Measurements from ENCODE around the gene B3GALT2.
"Not testable (repeated sequence)": the region's sequence is repeated elsewhere in the genome, so short reads cannot be mapped to it uniquely, and the experiment has no call there.

The B3GALT2 gene

DNA sequence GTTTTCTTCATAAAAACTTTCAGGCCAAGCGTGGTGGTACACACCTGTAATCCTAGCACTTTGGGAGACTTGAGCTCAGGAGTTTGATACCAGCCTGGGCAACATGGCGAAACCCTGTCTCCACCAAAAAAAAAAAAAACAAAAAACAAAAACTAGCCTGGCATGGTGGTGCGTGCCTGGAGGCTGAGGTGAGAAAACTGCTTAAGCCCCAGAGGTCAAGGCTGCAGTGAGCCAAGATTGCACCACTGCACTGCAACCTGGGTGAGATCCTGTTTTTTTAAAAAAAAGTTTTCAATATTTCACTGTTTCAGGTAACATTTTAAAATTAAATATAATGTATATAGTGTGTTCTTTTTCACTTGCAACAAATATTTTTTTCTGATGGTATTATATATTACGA, 13.5 kb upstream of the B3GALT2 start:
- no peak for DNase-seq (ENCODE audit: low read depth in 1 of 2, low spot score in 1 of 2)
- in situ Hi-C loops (cut with HindIII; ENCODE audit: low pct_unique_long_range_greater_than_20kb, low sequenced_read_pairs), result no loop called here
- TF ChIP-seq JUND (IDR thresholded peaks at IDR 0.05; ENCODE audit: low read depth), result no peak

- in situ Hi-C loops (cut with HindIII; ENCODE audit: low pct_unique_long_range_greater_than_20kb, low sequenced_read_pairs), result no loop called here
- no peak for DNase-seq (ENCODE audit: low read depth in 1 of 2, low spot score in 1 of 2)
- TF ChIP-seq JUND (IDR thresholded peaks at IDR 0.05; ENCODE audit: low read depth), result no peak
Observed at GRCh38 chr1:193192586-193192985, 6.2 kb upstream of the B3GALT2 start.

DNA sequence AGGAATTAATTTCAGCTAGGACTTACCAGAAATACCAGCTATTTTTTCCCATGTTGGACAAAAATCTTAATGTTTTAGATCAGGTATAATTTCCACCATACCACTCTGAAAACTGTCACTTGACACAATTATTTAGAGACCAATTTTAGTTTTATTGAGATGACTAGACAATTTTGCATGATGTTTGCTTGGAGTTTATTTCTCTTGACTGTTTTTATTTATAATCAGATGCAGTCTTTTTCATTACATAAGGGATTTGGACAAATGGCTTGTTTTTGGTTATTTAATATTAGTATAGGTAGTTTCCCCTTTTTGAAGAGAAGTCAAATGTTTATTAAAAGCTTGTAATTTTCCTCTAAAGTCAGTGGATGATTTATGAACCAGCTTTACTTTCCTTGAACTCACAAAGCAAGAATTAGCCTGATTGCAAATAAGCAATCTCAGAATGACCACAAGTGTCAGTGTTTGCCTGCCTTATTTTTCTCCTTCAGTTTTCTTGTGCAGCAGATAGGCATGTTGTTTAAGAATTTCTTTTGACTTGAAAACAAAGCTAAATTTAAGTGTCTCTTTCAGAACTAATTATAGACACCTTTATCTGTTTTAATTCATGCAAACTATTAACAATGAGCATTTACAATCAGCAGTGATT, 3.8 kb upstream of the B3GALT2 start:
- TF ChIP-seq JUND (IDR thresholded peaks at IDR 0.05; ENCODE audit: low read depth), result no peak
- in situ Hi-C loops (cut with HindIII; ENCODE audit: low pct_unique_long_range_greater_than_20kb, low sequenced_read_pairs), result no loop called here
- peak in 1 of 2 experiments; percentile 33 for DNase-seq (ENCODE audit: low read depth in 1 of 2, low spot score in 1 of 2)

GRCh38 chr1:193189442-193190095, 3.2 kb upstream of the B3GALT2 start:
- TF ChIP-seq JUND (IDR thresholded peaks at IDR 0.05; ENCODE audit: low read depth), result no peak
- in situ Hi-C loops (cut with HindIII; ENCODE audit: low pct_unique_long_range_greater_than_20kb, low sequenced_read_pairs), result no loop called here
- no peak for DNase-seq (ENCODE audit: low read depth in 1 of 2, low spot score in 1 of 2)

DNA sequence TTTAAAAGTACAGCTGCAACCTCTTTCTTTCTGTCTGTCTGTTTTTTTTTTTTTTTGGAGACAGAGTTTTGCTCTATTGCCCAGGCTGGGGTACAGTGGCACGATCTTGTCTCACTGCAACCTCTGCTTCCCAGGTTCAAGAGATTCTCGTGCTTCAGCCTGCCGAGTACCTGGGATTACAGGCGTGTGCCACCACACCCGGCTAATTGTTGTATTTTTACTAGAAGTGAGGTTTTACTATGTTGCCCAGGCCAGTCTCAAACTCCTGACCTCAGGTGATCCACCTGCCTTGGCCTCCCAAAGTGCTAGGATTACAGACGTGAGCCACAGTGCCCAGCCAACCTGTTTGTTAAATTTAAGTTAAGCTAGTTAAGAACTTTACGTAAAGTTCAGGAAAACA, 2.5 kb upstream of the B3GALT2 start:
- DNase-seq (ENCODE audit: low read depth in 1 of 2, low spot score in 1 of 2); in situ Hi-C loops (cut with HindIII; ENCODE audit: low pct_unique_long_range_greater_than_20kb, low sequenced_read_pairs): not testable (repeated sequence)

DNA sequence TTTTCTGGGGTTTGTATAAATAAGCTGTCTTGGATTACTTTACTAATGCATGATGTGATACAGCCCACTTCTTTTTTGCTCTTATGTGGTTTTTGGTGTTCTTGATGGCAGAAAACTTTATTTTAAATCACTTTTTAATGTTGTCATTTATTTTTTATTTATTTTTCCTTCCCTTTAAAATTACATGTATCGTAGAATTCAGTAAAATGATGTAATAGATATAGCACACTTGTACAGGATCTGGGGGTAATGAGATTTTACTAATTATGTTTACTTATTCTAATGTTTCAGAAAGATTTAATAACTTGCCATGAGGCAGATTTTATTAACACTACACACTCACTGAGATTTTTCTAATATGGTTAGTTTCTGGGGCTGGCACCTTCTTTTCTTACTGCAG, 701 bp upstream of the B3GALT2 start:
- no peak for TF ChIP-seq JUND (IDR thresholded peaks at IDR 0.05; ENCODE audit: low read depth)
- in situ Hi-C loops (cut with HindIII; ENCODE audit: low pct_unique_long_range_greater_than_20kb, low sequenced_read_pairs), result no loop called here
- no peak for DNase-seq (ENCODE audit: low read depth in 1 of 2, low spot score in 1 of 2)

GRCh38 chr1:193185211-193185610, 1.2 kb downstream of the B3GALT2 start:
- in situ Hi-C loops (cut with HindIII; ENCODE audit: low pct_unique_long_range_greater_than_20kb, low sequenced_read_pairs), result no loop called here
- TF ChIP-seq JUND (IDR thresholded peaks at IDR 0.05; ENCODE audit: low read depth), result no peak
- DNase-seq (ENCODE audit: low read depth in 1 of 2, low spot score in 1 of 2), result no peak

- no peak for TF ChIP-seq JUND (IDR thresholded peaks at IDR 0.05; ENCODE audit: low read depth)
- in situ Hi-C loops (cut with HindIII; ENCODE audit: low pct_unique_long_range_greater_than_20kb, low sequenced_read_pairs), result no loop called here
- no peak for DNase-seq (ENCODE audit: low read depth in 1 of 2, low spot score in 1 of 2)
Observed at GRCh38 chr1:193184776-193185175, 1.6 kb downstream of the B3GALT2 start.

GRCh38 chr1:193183019-193183627, 3.3 kb downstream of the B3GALT2 start:
- no peak for TF ChIP-seq JUND (IDR thresholded peaks at IDR 0.05; ENCODE audit: low read depth)
- in situ Hi-C loops (cut with HindIII; ENCODE audit: low pct_unique_long_range_greater_than_20kb, low sequenced_read_pairs), result no loop called here
- DNase-seq (ENCODE audit: low read depth in 1 of 2, low spot score in 1 of 2), result peak in 1 of 2 experiments; percentile 69

GRCh38 chr1:193181985-193182384, 4.4 kb downstream of the B3GALT2 start:
- no peak for TF ChIP-seq JUND (IDR thresholded peaks at IDR 0.05; ENCODE audit: low read depth)
- DNase-seq (ENCODE audit: low read depth in 1 of 2, low spot score in 1 of 2), result no peak
- in situ Hi-C loops (cut with HindIII; ENCODE audit: low pct_unique_long_range_greater_than_20kb, low sequenced_read_pairs), result no loop called here

DNA sequence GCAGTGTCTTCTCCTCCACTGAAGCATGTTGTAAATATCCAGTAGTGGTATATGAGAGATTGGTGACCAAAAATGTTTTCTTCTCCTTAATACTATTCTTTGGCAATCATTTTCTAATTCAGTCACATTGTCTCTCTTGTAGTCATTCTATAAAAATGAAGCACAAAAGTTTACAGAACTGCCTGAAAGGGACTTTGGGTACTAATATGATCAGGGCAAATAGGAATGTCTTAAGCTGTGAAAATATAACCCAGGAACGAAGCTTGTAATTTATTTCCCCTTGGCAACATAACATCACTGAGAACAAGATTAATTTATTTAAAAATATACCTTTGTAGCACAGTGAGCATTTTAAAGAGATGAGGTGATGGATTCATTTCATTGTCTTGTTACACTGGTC, 4.9 kb downstream of the B3GALT2 start:
- TF ChIP-seq JUND (IDR thresholded peaks at IDR 0.05; ENCODE audit: low read depth), result no peak
- in situ Hi-C loops (cut with HindIII; ENCODE audit: low pct_unique_long_range_greater_than_20kb, low sequenced_read_pairs), result no loop called here
- DNase-seq (ENCODE audit: low read depth in 1 of 2, low spot score in 1 of 2), result no peak

DNA sequence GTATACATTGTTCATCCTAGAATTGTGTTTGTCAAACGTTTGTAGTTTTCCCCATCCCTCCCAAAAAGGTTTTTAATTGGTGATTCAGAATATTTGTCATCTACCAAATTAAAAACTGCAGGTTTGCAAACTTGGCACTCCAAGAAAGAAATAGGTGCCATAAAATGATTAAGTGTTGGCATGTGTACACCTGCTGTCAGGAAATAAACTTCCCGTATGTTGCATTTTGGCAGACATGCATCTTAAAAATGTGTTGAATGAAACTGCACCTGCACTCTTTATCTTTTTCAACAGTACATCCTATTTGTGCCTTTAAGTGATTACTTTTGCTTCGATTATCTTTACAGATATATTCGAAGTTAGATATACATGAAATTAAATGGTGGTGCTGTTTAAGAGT, 7.3 kb downstream of the B3GALT2 start:
- in situ Hi-C loops (cut with HindIII; ENCODE audit: low pct_unique_long_range_greater_than_20kb, low sequenced_read_pairs), result no loop called here
- no peak for TF ChIP-seq JUND (IDR thresholded peaks at IDR 0.05; ENCODE audit: low read depth)
- DNase-seq (ENCODE audit: low read depth in 1 of 2, low spot score in 1 of 2), result no peak

DNA sequence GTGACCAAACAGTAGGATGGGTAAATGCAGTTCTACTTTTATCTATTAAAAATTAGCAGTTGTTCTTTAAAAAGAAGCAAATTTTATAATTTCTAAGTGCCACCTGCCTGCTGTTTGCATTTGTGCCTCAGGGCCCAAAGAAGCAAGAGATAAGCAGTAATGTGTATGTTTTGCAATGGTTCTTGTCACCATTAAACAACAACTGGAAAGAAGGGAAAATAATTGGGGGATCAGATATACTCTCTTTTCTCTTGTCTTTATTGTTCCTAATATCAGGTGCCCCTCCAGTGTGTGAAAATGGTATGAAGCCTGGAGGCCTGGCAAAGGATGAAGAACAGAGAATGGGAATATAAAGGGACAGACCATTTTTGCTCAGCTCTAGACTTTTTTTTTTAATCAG, 9.6 kb downstream of the B3GALT2 start:
- no peak for DNase-seq (ENCODE audit: low read depth in 1 of 2, low spot score in 1 of 2)
- no peak for TF ChIP-seq JUND (IDR thresholded peaks at IDR 0.05; ENCODE audit: low read depth)
- in situ Hi-C loops (cut with HindIII; ENCODE audit: low pct_unique_long_range_greater_than_20kb, low sequenced_read_pairs), result no loop called here
